MG63 (cell line): ENCODE measurements around the gene SLC4A11. TPM values are rescaled to one million over a fixed set of nuclear protein-coding genes. Genes with fewer than 3 reads are reported as not detected.
A peak's percentile ranks its signal among the peaks of the same experiment; 100 is the strongest.
"Not testable (repeated sequence)": the region's sequence is repeated elsewhere in the genome, so short reads cannot be mapped to it uniquely, and the experiment has no call there.

Experiments used
- DNase-seq: peaks from one replicate; pipeline ENCODE4 v3.0.0-alpha.2; 2020
- H3K27me3 ChIP-seq: fragments of 250-450 bp; sonication (Bioruptor Pico); 2 replicates; pipeline ENCODE4 v1.5.1; 2020; ENCODE audit warnings: mild to moderate bottlenecking, moderate library complexity
- H3K36me3 ChIP-seq: fragments of 250-450 bp; sonication (Bioruptor Pico); 2 replicates; pipeline ENCODE4 v1.5.1; 2020; ENCODE audit warnings: mild to moderate bottlenecking, moderate library complexity
- H3K4me3 ChIP-seq: fragments of 250-450 bp; sonication (Bioruptor Pico); 2 replicates; pipeline ENCODE4 v1.5.1; 2020; ENCODE audit warnings: mild to moderate bottlenecking, moderate library complexity
- H3K9me3 ChIP-seq: fragments of 250-450 bp; sonication (Bioruptor Pico); 2 replicates; pipeline ENCODE4 v1.5.1; 2020; ENCODE audit warnings: mild to moderate bottlenecking, moderate library complexity
- total RNA-seq: library from RNA; depleted of rRNA; stranded (reverse); fragments of >200 nt; shearing (Covaris generic); gene quantifications from 2 replicates; pipeline ENCODE4 v1.2.3, GENCODE V29; 2014; ENCODE audit warnings: low replicate concordance

SLC4A11 gene
- total RNA-seq, 1 experiment from 2014 or later = 0.20 TPM

- Histone ChIP-seq H3K4me3 (no peak overlapping the region), H3K27me3 (no peaks in the 10 kb centered on the region), H3K9me3 (no peaks in the 10 kb centered on the region), H3K36me3 (peaks cover 2% of the 10 kb centered on the region; the same call in 1 of the 2 replicates)
- DNase-seq = no peak
Observed at GRCh38 chr20:3222635-3223600, 16.1 kb downstream of the SLC4A11 start.

DNA sequence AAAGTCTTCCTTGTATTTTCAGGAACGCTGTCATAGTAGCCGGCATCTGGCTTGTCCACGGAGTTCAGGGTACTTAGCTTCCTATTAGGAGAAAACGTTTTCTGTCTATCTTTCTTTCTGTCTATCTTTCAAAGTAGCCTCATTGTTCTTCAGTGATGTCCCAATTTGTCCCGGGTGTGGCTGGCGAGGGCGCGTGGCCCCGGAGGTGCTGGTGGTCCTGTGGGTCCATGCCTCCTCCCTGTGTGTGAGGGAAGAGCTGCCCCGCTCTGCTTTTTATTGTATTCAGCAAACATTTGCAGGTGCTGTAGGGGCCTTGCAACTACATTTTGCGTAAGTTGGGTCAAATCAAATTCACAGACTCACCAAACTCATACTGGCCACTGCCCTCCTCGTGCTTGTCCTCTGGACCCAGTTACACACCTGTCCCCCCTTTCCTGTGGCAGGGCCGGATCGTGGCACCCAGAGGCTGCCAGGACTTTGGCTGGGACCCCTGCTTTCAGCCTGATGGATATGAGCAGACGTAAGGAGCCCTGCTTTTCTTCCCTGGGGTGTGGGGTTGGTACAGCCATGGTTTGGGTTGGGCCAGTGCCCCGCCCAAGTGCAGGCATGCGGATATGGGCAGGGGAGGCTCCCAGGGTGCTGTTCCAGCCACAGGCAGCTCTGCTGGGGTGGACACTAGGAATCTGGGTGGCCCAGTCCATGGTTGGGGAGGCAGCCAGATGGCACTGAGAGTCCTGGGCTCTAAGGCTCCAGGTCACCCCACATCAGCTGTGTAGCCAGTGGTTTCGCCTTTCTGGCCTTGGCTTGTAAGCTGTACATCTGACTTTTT lies 17.4 kb downstream of the SLC4A11 start:
- Histone ChIP-seq H3K27me3 (no peaks in the 10 kb centered on the region), H3K4me3 (no peak overlapping the region), H3K36me3 (peaks cover 2% of the 10 kb centered on the region; the same call in 1 of the 2 replicates), H3K9me3 (no peaks in the 10 kb centered on the region)
- DNase-seq = no peak

DNA sequence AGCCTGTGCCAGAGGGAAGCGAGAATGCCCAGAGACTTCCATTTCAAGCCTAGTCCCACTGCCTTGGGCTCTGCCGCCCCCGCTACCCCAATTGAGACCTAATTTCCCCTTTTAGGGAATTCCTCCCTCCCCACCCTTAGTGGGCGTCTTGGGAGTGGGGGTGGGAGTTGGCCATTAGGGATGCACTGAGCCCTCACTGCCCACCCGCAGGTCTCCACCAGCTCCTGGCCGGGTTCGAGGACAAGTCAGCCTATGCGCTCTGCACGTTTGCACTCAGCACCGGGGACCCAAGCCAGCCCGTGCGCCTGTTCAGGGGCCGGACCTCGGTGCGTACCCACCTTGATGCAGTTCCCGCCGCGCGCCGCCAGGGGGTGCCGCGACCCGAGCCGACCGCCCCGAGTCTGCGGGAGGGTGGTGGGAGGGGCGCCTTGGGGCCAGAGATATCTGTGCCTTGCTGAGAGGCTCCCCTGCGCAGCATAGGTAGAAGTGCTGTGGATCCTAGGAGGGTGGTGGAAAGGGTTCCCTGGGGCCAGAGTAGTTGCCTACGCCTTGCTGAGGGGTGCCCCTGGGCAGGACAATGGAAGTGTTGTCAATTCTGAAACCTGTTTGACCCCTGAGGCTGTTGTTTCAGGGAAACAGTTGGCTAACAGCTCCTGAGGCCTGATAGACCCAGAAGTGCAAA lies 20.5 kb downstream of the SLC4A11 start:
- Histone ChIP-seq H3K9me3 (no peaks in the 10 kb centered on the region), H3K27me3 (no peaks in the 10 kb centered on the region), H3K4me3 (no peak overlapping the region), H3K36me3 (peaks cover 2% of the 10 kb centered on the region; the same call in 1 of the 2 replicates)
- DNase-seq = peak; percentile 30

GRCh38 chr20:3215359-3215917 lies 23.6 kb downstream of the SLC4A11 start:
- not testable (repeated sequence) for H3K27me3 ChIP-seq, DNase-seq, H3K4me3 ChIP-seq, H3K9me3 ChIP-seq, H3K36me3 ChIP-seq

GRCh38 chr20:3213226-3213625 lies 25.8 kb downstream of the SLC4A11 start:
- no peaks in the 10 kb centered on the region; the same call in 1 of the 2 replicates for H3K36me3 ChIP-seq
- H3K27me3 ChIP-seq = no peaks in the 10 kb centered on the region
- H3K9me3 ChIP-seq = no peaks in the 10 kb centered on the region
- DNase-seq = no peak
- no peak overlapping the region for H3K4me3 ChIP-seq

DNA sequence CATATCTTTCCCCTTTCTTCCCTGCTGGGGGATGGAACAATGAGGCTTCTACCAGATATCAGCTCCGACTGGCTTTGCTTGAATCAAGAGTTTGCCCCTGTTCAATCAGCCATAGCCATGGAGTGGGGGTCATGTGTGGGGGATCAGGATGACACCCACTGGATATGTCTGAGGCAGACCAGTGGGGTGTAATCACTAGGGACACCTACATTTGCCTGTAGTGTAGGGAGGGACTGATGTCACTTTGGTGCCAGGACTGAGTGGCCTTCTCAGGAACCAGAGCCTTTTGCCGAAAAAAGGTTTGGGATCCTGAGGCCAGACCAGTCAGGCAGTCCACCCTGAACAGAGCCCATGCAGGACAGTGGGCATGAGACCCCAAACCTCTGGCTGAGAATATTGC lies 28.6 kb downstream of the SLC4A11 start:
- H3K9me3 ChIP-seq = no peaks in the 10 kb centered on the region
- no peaks in the 10 kb centered on the region; the same call in 1 of the 2 replicates for H3K36me3 ChIP-seq
- peak overlapping the region; percentile 84 for H3K4me3 ChIP-seq
- H3K27me3 ChIP-seq = no peaks in the 10 kb centered on the region
- no peak for DNase-seq

GRCh38 chr20:3209946-3210317 lies 29.1 kb downstream of the SLC4A11 start:
- no peaks in the 10 kb centered on the region for H3K9me3 ChIP-seq
- no peak for DNase-seq
- H3K27me3 ChIP-seq = no peaks in the 10 kb centered on the region
- peak overlapping the region; percentile 84 for H3K4me3 ChIP-seq
- H3K36me3 ChIP-seq = no peaks in the 10 kb centered on the region; the same call in 1 of the 2 replicates

DNA sequence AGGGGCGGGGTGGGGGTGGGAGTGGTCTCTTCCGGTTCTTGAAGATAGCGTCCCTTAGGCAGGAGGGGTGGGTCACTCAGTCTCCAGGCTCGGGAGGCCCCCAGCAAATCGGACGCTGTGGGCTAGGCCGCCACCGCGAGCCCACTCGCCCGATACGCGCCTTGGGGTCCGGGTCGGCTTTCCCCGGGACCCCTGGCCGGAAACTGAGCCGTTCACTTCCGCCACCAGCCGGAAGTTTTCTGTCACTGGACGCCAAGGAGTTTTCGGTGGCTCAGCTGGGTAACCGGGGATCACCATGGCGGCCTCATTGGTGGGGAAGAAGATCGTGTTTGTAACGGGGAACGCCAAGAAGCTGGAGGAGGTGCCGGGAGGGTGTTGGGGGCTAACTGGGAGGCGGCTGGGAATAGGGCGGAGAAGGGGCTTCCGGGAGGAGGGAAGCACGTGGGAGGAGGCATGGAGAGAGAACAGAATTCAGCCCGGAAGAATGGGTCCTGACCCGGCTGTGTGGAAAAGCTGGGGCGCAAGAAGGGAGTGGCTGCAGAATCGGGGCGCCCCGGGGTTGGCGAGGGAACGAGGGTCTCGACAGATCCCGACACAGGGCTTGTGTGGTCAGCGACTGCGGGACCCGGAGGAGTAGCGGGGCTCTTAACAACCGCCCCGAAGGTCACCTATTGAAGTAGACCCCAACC lies 29.6 kb downstream of the SLC4A11 start, which contains the start of gene ITPA:
ITPA (plus strand) TSS at position 242 of the 689 bp plus-strand sequence; CDS start at position 296, 54 bp downstream.
- peak within 1 kb of the TSS; percentile 84 for H3K4me3 ChIP-seq
- no peaks in the 10 kb centered on the region for H3K27me3 ChIP-seq
- no peaks in the 10 kb centered on the region; the same call in 1 of the 2 replicates for H3K36me3 ChIP-seq
- no peaks in the 10 kb centered on the region for H3K9me3 ChIP-seq
- DNase-seq = peak; percentile 39

- Histone ChIP-seq H3K9me3 (no peaks in the 10 kb centered on the region), H3K4me3 (peak overlapping the region; percentile 84), H3K27me3 (no peaks in the 10 kb centered on the region), H3K36me3 (no peaks in the 10 kb centered on the region; the same call in 1 of the 2 replicates)
- no peak for DNase-seq
Observed at GRCh38 chr20:3208786-3209256, 30.2 kb downstream of the SLC4A11 start.

- peak; percentile 70 for DNase-seq
- H3K36me3 ChIP-seq = peaks cover 4% of the 10 kb centered on the region
- H3K9me3 ChIP-seq = no peaks in the 10 kb centered on the region
- H3K27me3 ChIP-seq = no peaks in the 10 kb centered on the region
- peak within 1 kb of the TSS; percentile 81 for H3K4me3 ChIP-seq
Observed at GRCh38 chr20:3204124-3204794, 34.7 kb downstream of the SLC4A11 start, which contains the start of gene DDRGK1. Gene DDRGK1, minus strand, starts transcription at chr20:3204682. Its CDS starts 55 bp downstream, at chr20:3204627.

- peak; percentile 19 for DNase-seq
- Histone ChIP-seq H3K4me3 (peak overlapping the region; percentile 81), H3K9me3 (no peaks in the 10 kb centered on the region), H3K27me3 (no peaks in the 10 kb centered on the region), H3K36me3 (peaks cover 4% of the 10 kb centered on the region)
Observed at GRCh38 chr20:3203315-3204123, 35.5 kb downstream of the SLC4A11 start.

DNA sequence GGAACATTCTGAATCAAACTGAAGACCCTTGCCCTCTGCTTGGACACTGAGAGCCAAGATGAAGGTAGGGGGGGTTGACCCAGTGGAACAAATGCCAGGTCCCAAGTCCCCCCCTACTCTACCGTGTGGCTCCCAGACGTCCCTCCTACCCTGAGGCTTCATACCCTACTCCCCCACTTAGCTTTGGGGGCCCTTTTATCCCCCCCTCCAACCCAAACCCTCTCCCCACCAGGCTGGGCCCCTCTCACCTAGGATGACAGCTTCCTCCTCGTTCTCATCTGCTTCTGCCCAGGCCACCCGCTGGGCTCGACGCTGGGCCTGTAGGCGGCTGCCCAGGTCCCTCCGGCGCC lies 36.0 kb downstream of the SLC4A11 start:
- H3K9me3 ChIP-seq = no peaks in the 10 kb centered on the region
- no peaks in the 10 kb centered on the region for H3K27me3 ChIP-seq
- peak overlapping the region; percentile 81 for H3K4me3 ChIP-seq
- no peak for DNase-seq
- H3K36me3 ChIP-seq = peaks cover 4% of the 10 kb centered on the region

DNA sequence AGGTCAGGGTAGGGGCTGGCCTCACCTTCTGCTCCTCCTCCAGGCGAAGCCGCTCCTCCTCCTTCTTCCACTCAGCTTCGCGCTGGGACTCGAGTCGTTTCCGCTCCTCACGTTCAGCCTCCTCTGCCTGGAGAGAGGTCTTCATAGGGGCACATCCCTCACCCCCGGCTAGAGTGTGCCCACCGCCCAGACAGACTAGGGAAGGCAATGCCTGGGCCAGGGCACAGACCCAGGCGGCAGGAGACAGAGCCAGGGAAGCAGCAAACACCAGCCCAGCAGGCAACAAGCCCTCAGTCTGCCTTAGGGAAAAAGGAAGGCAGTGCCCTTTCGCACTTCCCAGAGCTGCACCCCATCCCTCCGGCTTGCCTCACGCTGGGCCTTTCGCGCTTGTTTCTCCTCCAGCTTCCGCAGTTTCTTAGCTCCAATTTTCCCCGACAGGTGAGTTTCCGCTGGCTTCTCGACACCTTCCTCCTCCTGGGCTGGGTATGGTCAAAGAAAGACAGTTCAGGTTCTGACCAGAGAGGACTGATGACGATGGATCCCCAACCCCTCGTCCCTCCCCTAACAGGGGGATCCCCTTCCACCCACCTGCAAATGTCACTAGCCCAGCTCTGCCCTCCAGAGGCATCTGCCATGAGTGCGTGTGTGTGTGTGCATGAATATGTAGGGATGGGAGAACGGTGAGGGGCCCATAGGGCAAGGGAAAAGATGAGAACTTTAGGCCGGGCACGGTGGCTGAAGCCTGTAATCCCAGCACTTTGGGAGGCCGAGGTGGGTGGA lies 38.8 kb downstream of the SLC4A11 start:
- Histone ChIP-seq H3K27me3 (no peaks in the 10 kb centered on the region), H3K4me3 (no peak overlapping the region), H3K9me3 (no peaks in the 10 kb centered on the region), H3K36me3 (peaks cover 4% of the 10 kb centered on the region)
- DNase-seq = no peak

GRCh38 chr20:3199206-3199605 lies 39.8 kb downstream of the SLC4A11 start:
- no peak for DNase-seq
- Histone ChIP-seq H3K36me3 (peaks cover 4% of the 10 kb centered on the region), H3K27me3 (no peaks in the 10 kb centered on the region), H3K4me3 (no peak overlapping the region), H3K9me3 (no peaks in the 10 kb centered on the region)
